ENCODE data around the gene SORBS2.

- no peak for TF ChIP-seq CTCF (IDR thresholded peaks at IDR 0.05)
- no peak for TF ChIP-seq POLR2A (IDR thresholded peaks at IDR 0.05)
These were observed 37.8 kb downstream of the SORBS2 start for GRCh38 chr4:185774131-185774653.
